Measurements from ENCODE around the gene ANXA8L1. TPM values are rescaled to one million over a fixed set of nuclear protein-coding genes. Genes with fewer than 3 reads are reported as not detected.
A peak's percentile ranks its signal among the peaks of the same experiment; 100 is the strongest.
"Not testable (repeated sequence)": the region's sequence is repeated elsewhere in the genome, so short reads cannot be mapped to it uniquely, and the experiment has no call there.

The ANXA8L1 gene
- total RNA-seq (under 1 TPM in 1 of 5 experiments, not detected in 4; 0.29 TPM), polyA plus RNA-seq (not detected), total RNA-seq (not detected)

GRCh38 chr10:46375406-46375805 lies at the start of gene ANXA8L1:
Gene ANXA8L1 (plus strand): TSS chr10:46375776. CDS start chr10:46375852, 76 bp downstream.
- DNase-seq; H3K4me3 ChIP-seq (ENCODE audit: low read length); H3K27me3 ChIP-seq (ENCODE audit: control insufficient read depth in 2 of 2, insufficient read depth in 2 of 2, low read length in 2 of 2); H3K4me1 ChIP-seq (ENCODE audit: control insufficient read depth in 2 of 2, insufficient read depth in 2 of 2, low read length in 2 of 2); H3K4me3 Mint-ChIP-seq; CTCF ChIA-PET; ATAC-seq; H3K4me1 Mint-ChIP-seq; H3K27ac Mint-ChIP-seq; H3K9me3 Mint-ChIP-seq; H3K9me3 ChIP-seq (ENCODE audit: control insufficient read depth in 2 of 3, low read length in 3 of 3); H3K36me3 Mint-ChIP-seq; H3K27ac ChIP-seq (ENCODE audit: low read depth, low read length); POLR2A ChIA-PET; H3K27me3 Mint-ChIP-seq; H3K36me3 ChIP-seq (ENCODE audit: control insufficient read depth in 2 of 3, insufficient read depth in 3 of 3, low read length in 3 of 3); intact Hi-C loops (cut with micrococcal nuclease): not testable (repeated sequence)

GRCh38 chr10:46326066-46326465 lies 49.5 kb upstream of the ANXA8L1 start:
- ATAC-seq, result no peak
- Mint-ChIP-seq H3K36me3 (no peaks in the 10 kb centered on the region), H3K9me3 (no peaks in the 10 kb centered on the region), H3K27me3 (peaks cover 0 to 30% (median 0%) of the 10 kb centered on the region in 5 donors), H3K4me3 (no peak overlapping the region), H3K27ac (peak overlapping the region in 1 of 9 donors; percentile 3), H3K4me1 (no peaks in the 10 kb centered on the region)
- no peaks in the 10 kb centered on the region for H3K36me3 ChIP-seq (ENCODE audit: control insufficient read depth in 2 of 3, insufficient read depth in 3 of 3, low read length in 3 of 3)
- POLR2A ChIA-PET, result no interaction called here
- H3K27me3 ChIP-seq (ENCODE audit: control insufficient read depth in 2 of 2, insufficient read depth in 2 of 2, low read length in 2 of 2), result no peaks in the 10 kb centered on the region
- no peaks in the 10 kb centered on the region for H3K4me1 ChIP-seq (ENCODE audit: control insufficient read depth in 2 of 2, insufficient read depth in 2 of 2, low read length in 2 of 2)
- intact Hi-C loops (cut with micrococcal nuclease), result loop anchor here in 1 of 2 donors (10.0 kb wide), 1 partner anchor 1071 kb away; no protein-coding TSS in a partner anchor
- CTCF ChIA-PET, result interaction anchor here (0.6 to 1.2 kb wide), 3 partner anchors 95 to 137 kb away, joined by 3 read pairs; no protein-coding TSS in a partner anchor
- DNase-seq, result no peak
- H3K27ac ChIP-seq (ENCODE audit: low read depth, low read length), result no peak overlapping the region
- no peak overlapping the region for H3K4me3 ChIP-seq (ENCODE audit: low read length)
- H3K9me3 ChIP-seq (ENCODE audit: control insufficient read depth in 2 of 3, low read length in 3 of 3), result no peaks in the 10 kb centered on the region

- CTCF ChIA-PET, result no interaction called here
- peaks cover 0 to 30% (median 0%) of the 10 kb centered on the region in 5 donors for H3K27me3 Mint-ChIP-seq
- no peak overlapping the region for H3K27ac Mint-ChIP-seq
- H3K36me3 Mint-ChIP-seq, result no peaks in the 10 kb centered on the region
- no peaks in the 10 kb centered on the region for H3K9me3 ChIP-seq (ENCODE audit: control insufficient read depth in 2 of 3, low read length in 3 of 3)
- no peaks in the 10 kb centered on the region for H3K9me3 Mint-ChIP-seq
- no peaks in the 10 kb centered on the region for H3K4me1 Mint-ChIP-seq
- no peaks in the 10 kb centered on the region for H3K36me3 ChIP-seq (ENCODE audit: control insufficient read depth in 2 of 3, insufficient read depth in 3 of 3, low read length in 3 of 3)
- H3K4me1 ChIP-seq (ENCODE audit: control insufficient read depth in 2 of 2, insufficient read depth in 2 of 2, low read length in 2 of 2), result no peaks in the 10 kb centered on the region
- H3K27me3 ChIP-seq (ENCODE audit: control insufficient read depth in 2 of 2, insufficient read depth in 2 of 2, low read length in 2 of 2), result no peaks in the 10 kb centered on the region
- H3K4me3 ChIP-seq (ENCODE audit: low read length), result no peak overlapping the region
- no peak overlapping the region for H3K27ac ChIP-seq (ENCODE audit: low read depth, low read length)
- intact Hi-C loops (cut with micrococcal nuclease), result loop anchor here in 1 of 2 donors (10.0 kb wide), 1 partner anchor 1072 kb away; no protein-coding TSS in a partner anchor
- POLR2A ChIA-PET, result no interaction called here
- H3K4me3 Mint-ChIP-seq, result no peak overlapping the region
- DNase-seq (no peak), ATAC-seq (no peak)
Measured at GRCh38 chr10:46326971-46327370, 48.6 kb upstream of the ANXA8L1 start.

- Mint-ChIP-seq H3K9me3 (no peaks in the 10 kb centered on the region), H3K4me3 (no peak overlapping the region), H3K27ac (no peak overlapping the region), H3K36me3 (no peaks in the 10 kb centered on the region), H3K27me3 (peaks cover 0 to 29% (median 0%) of the 10 kb centered on the region in 5 donors), H3K4me1 (no peaks in the 10 kb centered on the region)
- Histone ChIP-seq H3K4me1 (ENCODE audit: control insufficient read depth in 2 of 2, insufficient read depth in 2 of 2, low read length in 2 of 2) (no peaks in the 10 kb centered on the region), H3K27ac (ENCODE audit: low read depth, low read length) (no peak overlapping the region), H3K27me3 (ENCODE audit: control insufficient read depth in 2 of 2, insufficient read depth in 2 of 2, low read length in 2 of 2) (no peaks in the 10 kb centered on the region), H3K36me3 (ENCODE audit: control insufficient read depth in 2 of 3, insufficient read depth in 3 of 3, low read length in 3 of 3) (no peaks in the 10 kb centered on the region), H3K9me3 (ENCODE audit: control insufficient read depth in 2 of 3, low read length in 3 of 3) (no peaks in the 10 kb centered on the region), H3K4me3 (ENCODE audit: low read length) (no peak overlapping the region)
- ChIA-PET POLR2A (no interaction called here), CTCF (no interaction called here)
- DNase-seq (no peak), ATAC-seq (no peak)
- intact Hi-C loops (cut with micrococcal nuclease), result loop anchor here in 1 of 2 donors (10.0 kb wide), 1 partner anchor 1073 kb away; no protein-coding TSS in a partner anchor
Measured at GRCh38 chr10:46327685-46328084, 47.9 kb upstream of the ANXA8L1 start.

GRCh38 chr10:46328853-46329689 lies 46.5 kb upstream of the ANXA8L1 start:
- H3K4me1 ChIP-seq (ENCODE audit: control insufficient read depth in 2 of 2, insufficient read depth in 2 of 2, low read length in 2 of 2), result no peaks in the 10 kb centered on the region
- DNase-seq (no peak), ATAC-seq (no peak)
- CTCF ChIA-PET, result no interaction called here
- POLR2A ChIA-PET, result no interaction called here
- no peak overlapping the region for H3K27ac ChIP-seq (ENCODE audit: low read depth, low read length)
- H3K4me3 ChIP-seq (ENCODE audit: low read length), result no peak overlapping the region
- intact Hi-C loops (cut with micrococcal nuclease), result loop anchor here in 1 of 2 donors (10.0 kb wide), 1 partner anchor 1074 kb away; no protein-coding TSS in a partner anchor
- H3K36me3 ChIP-seq (ENCODE audit: control insufficient read depth in 2 of 3, insufficient read depth in 3 of 3, low read length in 3 of 3), result no peaks in the 10 kb centered on the region
- H3K9me3 ChIP-seq (ENCODE audit: control insufficient read depth in 2 of 3, low read length in 3 of 3), result no peaks in the 10 kb centered on the region
- Mint-ChIP-seq H3K4me3 (no peak overlapping the region), H3K36me3 (no peaks in the 10 kb centered on the region), H3K4me1 (no peaks in the 10 kb centered on the region), H3K9me3 (no peaks in the 10 kb centered on the region), H3K27ac (no peak overlapping the region), H3K27me3 (peaks cover 0 to 21% (median 0%) of the 10 kb centered on the region in 5 donors)
- H3K27me3 ChIP-seq (ENCODE audit: control insufficient read depth in 2 of 2, insufficient read depth in 2 of 2, low read length in 2 of 2), result no peaks in the 10 kb centered on the region

GRCh38 chr10:46329690-46330016 lies 45.9 kb upstream of the ANXA8L1 start:
- no peak overlapping the region for H3K4me3 Mint-ChIP-seq
- intact Hi-C loops (cut with micrococcal nuclease), result loop anchor here in 1 of 2 donors (10.0 kb wide), 1 partner anchor 1075 kb away; no protein-coding TSS in a partner anchor
- no peak for DNase-seq
- H3K27ac ChIP-seq (ENCODE audit: low read depth, low read length), result no peak overlapping the region
- H3K27me3 ChIP-seq (ENCODE audit: control insufficient read depth in 2 of 2, insufficient read depth in 2 of 2, low read length in 2 of 2), result no peaks in the 10 kb centered on the region
- H3K4me1 Mint-ChIP-seq, result no peaks in the 10 kb centered on the region
- H3K36me3 ChIP-seq (ENCODE audit: control insufficient read depth in 2 of 3, insufficient read depth in 3 of 3, low read length in 3 of 3), result no peaks in the 10 kb centered on the region
- H3K27me3 Mint-ChIP-seq, result peaks cover 0 to 15% (median 0%) of the 10 kb centered on the region in 5 donors
- H3K27ac Mint-ChIP-seq, result no peak overlapping the region
- H3K36me3 Mint-ChIP-seq, result no peaks in the 10 kb centered on the region
- ChIA-PET CTCF (interaction anchor here (1.2 kb wide), 1 partner anchor 102 kb away, joined by 3 read pairs; no protein-coding TSS in a partner anchor), POLR2A (no interaction called here)
- H3K4me1 ChIP-seq (ENCODE audit: control insufficient read depth in 2 of 2, insufficient read depth in 2 of 2, low read length in 2 of 2), result no peaks in the 10 kb centered on the region
- H3K9me3 ChIP-seq (ENCODE audit: control insufficient read depth in 2 of 3, low read length in 3 of 3), result no peaks in the 10 kb centered on the region
- no peak overlapping the region for H3K4me3 ChIP-seq (ENCODE audit: low read length)
- no peak for ATAC-seq
- H3K9me3 Mint-ChIP-seq, result no peaks in the 10 kb centered on the region

Data from naive thymus-derived CD4-positive, alpha-beta T cell (primary cell).